Kidney epithelial cell (primary cell): ENCODE data around the gene TMEM269. TPM values are rescaled to one million over a fixed set of nuclear protein-coding genes. Genes with fewer than 3 reads are reported as not detected.

ENCODE experiments used
- DNase-seq: peaks from one replicate; pipeline ENCODE4 v3.0.0-alpha.2; 2010; ENCODE audit warnings: low read depth
- H3K27me3 ChIP-seq: 2 replicates; pipeline ENCODE4 v1.6.0; 2011; ENCODE audit warnings: low read length; ENCODE audit not compliant: control insufficient read depth, insufficient read depth
- H3K36me3 ChIP-seq: 2 replicates; pipeline ENCODE4 v1.5.1; 2011; ENCODE audit warnings: low read length; ENCODE audit not compliant: control insufficient read depth, insufficient read depth
- H3K4me3 ChIP-seq: 2 replicates; pipeline ENCODE4 v1.5.1; 2011; ENCODE audit warnings: low read depth, mild to moderate bottlenecking, control low read depth, low read length
- total RNA-seq: library from RNA; depleted of rRNA; stranded (reverse); fragments of >200 nt; gene quantifications from 2 replicates; pipeline ENCODE4 v1.2.3, GENCODE V29; 2015
- TF ChIP-seq, protein P1 (sequence below): IDR thresholded peaks from 2 replicates; pipeline ENCODE4 v1.5.1; 2011; ENCODE audit warnings: mild to moderate bottlenecking, moderate library complexity, low read length, control low read depth, inconsistent platforms; ENCODE audit not compliant: insufficient read depth, poor library complexity, severe bottlenecking

TMEM269 gene
- total RNA-seq, 1 donor from 2014 or later, result 0.04 TPM

DNA sequence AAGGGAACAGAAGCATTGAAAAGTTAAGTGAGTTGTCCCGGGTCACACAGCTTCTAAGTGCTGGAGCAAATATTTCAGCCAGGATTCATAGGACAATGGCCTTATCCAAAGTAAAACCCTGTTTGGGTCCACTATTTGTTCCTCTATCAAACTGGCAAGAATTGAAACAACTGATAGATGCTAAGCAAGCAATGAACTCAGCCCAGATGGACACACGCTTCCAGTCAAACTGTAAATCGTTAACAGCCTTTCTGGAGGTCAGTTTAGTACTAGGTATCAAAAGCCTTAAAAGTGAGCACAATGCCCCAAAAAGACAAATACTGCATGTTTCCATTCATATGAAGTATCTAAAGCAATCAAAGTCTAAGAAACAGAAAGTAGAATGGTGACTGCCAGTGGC is 33.2 kb downstream of the TMEM269 start:
- H3K4me3 ChIP-seq, result no peak overlapping the region
- TF ChIP-seq, protein P1, sequence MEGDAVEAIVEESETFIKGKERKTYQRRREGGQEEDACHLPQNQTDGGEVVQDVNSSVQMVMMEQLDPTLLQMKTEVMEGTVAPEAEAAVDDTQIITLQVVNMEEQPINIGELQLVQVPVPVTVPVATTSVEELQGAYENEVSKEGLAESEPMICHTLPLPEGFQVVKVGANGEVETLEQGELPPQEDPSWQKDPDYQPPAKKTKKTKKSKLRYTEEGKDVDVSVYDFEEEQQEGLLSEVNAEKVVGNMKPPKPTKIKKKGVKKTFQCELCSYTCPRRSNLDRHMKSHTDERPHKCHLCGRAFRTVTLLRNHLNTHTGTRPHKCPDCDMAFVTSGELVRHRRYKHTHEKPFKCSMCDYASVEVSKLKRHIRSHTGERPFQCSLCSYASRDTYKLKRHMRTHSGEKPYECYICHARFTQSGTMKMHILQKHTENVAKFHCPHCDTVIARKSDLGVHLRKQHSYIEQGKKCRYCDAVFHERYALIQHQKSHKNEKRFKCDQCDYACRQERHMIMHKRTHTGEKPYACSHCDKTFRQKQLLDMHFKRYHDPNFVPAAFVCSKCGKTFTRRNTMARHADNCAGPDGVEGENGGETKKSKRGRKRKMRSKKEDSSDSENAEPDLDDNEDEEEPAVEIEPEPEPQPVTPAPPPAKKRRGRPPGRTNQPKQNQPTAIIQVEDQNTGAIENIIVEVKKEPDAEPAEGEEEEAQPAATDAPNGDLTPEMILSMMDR, result no peak
- no peaks in the 10 kb centered on the region for H3K27me3 ChIP-seq
- no peaks in the 10 kb centered on the region for H3K36me3 ChIP-seq
- no peak for DNase-seq

DNA sequence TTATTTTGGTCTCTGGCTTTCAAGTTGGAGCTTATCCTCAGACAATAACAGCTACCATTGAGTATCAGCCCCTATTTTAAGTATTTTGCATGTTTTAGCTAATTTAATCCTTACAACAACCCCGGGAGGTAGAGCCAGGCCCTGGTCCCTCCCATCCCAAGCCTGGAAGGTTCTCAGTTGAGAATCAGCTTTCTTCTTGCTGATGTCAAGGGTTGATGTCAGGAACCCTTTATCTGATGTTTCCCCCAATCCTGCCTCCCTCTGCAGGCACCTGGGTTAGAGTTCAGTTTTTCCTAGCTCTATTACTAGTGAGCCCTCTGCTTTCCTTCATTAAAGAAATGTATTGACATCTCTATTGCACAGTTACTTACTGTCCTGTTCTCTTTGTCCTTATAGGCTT is 36.0 kb downstream of the TMEM269 start:
- Histone ChIP-seq H3K27me3 (no peaks in the 10 kb centered on the region), H3K36me3 (no peaks in the 10 kb centered on the region), H3K4me3 (no peak overlapping the region)
- no peak for DNase-seq
- TF ChIP-seq, protein P1, result no peak

DNA sequence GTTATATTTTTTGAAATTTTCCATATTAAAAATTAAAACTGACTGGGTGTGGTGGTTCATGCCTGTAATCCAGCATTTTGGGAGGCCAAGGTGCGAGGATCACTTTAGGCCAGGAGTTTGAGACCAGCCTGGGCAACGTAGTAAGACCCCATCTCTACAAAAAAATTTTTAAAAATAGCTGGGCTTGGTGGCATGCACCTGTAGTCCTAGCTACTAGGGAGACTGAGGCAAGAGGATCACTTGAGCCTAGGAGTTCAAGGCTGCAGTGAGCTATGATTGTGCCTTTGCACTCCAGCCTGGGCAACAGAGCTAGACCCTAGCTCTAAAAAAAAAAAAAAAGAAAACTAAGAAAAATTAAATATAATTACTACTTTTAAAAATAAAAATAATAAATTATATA is 36.9 kb downstream of the TMEM269 start:
- Histone ChIP-seq H3K4me3 (no peak overlapping the region), H3K36me3 (no peaks in the 10 kb centered on the region), H3K27me3 (no peaks in the 10 kb centered on the region)
- DNase-seq, result no peak
- TF ChIP-seq, protein P1, result no peak

DNA sequence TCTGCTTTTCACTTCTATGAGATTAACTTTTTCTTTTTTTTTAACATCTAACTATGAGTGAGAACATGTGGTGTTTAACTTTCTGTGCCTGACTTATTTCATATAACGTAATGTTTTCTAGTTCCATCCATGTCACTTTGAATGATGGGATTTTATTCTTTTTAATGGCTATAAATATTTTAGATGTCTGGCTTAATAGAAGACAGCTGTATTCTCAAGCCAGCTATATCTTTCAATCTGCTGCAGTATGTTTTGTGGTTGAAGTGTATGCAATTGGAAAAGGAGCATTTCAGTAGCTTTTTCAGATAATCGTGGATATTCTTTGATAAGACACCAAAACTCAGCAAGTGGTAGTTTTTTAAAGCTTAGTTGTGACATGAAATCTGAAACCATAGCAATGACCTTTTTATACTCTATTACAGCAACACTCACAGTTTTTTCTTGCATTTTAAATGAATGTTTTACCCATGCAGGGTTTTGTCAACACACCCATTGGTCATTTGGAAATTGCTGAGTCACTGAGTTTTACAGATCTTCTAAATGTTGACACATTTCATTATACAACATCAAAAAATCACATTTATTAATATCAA is 38.1 kb downstream of the TMEM269 start:
- no peak for DNase-seq
- Histone ChIP-seq H3K27me3 (no peaks in the 10 kb centered on the region), H3K4me3 (no peak overlapping the region), H3K36me3 (no peaks in the 10 kb centered on the region)
- TF ChIP-seq, protein P1, result no peak

DNA sequence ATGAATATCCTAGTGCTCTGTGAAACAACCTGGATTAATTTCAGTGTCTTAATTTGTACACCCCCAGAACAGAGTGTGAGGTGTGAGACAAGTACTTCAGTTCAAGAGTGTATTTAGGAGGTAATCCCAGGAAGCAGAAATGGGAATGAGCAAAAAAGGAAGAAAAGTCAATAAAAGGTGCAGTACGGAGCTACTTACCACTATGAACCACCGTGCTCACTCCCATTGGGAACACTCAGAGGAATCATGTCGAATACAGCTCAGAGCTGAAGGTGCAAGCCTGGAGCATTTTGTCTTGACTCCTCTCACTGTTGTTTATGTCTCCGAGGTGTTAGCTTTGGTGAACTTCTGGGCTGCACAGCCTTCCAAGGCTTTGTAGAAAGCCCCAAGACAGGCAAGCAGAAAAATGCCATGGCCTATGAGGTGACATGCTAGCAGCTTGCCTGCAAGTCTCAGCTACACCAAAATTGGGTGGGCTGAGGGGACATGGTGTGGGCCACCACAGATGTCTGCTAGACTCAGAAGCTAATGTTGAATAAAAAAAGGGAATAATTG is 39.8 kb downstream of the TMEM269 start:
- TF ChIP-seq, protein P1, result no peak
- no peak for DNase-seq
- Histone ChIP-seq H3K27me3 (no peaks in the 10 kb centered on the region), H3K36me3 (no peaks in the 10 kb centered on the region), H3K4me3 (no peak overlapping the region)
